Measurements from ENCODE around the gene TBL1X. TPM values are rescaled to one million over a fixed set of nuclear protein-coding genes. Genes with fewer than 3 reads are reported as not detected.

Gene TBL1X
- total RNA-seq, 6 experiments from 2014 or later, result 18.0 to 40.7 (median 20.8) TPM

DNA sequence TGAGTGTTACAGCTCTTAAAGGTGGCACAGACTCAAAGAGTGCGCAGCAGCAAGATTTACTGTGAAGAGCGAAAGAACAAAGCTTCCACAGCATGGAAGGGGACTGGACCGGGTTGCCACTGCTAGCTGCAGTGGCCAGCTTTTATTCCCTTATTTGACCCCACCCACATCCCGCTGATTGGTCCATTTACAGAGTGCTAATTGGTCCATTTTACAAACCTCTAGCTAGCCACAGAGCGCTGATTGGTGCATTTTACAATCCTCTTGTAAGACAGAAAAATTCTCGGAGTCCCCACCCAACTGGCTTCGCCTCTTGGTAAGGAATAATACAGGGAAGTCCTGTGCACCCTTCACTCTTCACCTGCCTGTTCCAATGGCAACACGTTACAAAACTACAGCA lies 319.5 kb downstream of the TBL1X start:
- ATAC-seq, result no peak
- H3K27ac ChIP-seq, result no peak overlapping the region
- H3K9me3 ChIP-seq, result no peaks in the 10 kb centered on the region
- no peak for DNase-seq
- peaks cover 0 to 11% (median 5%) of the 10 kb centered on the region in 4 donors for H3K4me1 ChIP-seq
- H3K27me3 ChIP-seq, result no peaks in the 10 kb centered on the region
- no peak overlapping the region for H3K4me3 ChIP-seq
- no peaks in the 10 kb centered on the region for H3K36me3 ChIP-seq
- intact Hi-C loops (cut with DNase I), result no loop called here
- TF ChIP-seq, protein P1, sequence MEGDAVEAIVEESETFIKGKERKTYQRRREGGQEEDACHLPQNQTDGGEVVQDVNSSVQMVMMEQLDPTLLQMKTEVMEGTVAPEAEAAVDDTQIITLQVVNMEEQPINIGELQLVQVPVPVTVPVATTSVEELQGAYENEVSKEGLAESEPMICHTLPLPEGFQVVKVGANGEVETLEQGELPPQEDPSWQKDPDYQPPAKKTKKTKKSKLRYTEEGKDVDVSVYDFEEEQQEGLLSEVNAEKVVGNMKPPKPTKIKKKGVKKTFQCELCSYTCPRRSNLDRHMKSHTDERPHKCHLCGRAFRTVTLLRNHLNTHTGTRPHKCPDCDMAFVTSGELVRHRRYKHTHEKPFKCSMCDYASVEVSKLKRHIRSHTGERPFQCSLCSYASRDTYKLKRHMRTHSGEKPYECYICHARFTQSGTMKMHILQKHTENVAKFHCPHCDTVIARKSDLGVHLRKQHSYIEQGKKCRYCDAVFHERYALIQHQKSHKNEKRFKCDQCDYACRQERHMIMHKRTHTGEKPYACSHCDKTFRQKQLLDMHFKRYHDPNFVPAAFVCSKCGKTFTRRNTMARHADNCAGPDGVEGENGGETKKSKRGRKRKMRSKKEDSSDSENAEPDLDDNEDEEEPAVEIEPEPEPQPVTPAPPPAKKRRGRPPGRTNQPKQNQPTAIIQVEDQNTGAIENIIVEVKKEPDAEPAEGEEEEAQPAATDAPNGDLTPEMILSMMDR (IDR thresholded peaks at IDR 0.05), result no peak
- TF ChIP-seq POLR2A (IDR thresholded peaks at IDR 0.05), result no peak
- WGBS (ENCODE audit: insufficient coverage, low coverage, low lambda C conversion rate, missing lambda C conversion rate), result 84% methylated on average over 4 of the region's 8 CpGs

DNA sequence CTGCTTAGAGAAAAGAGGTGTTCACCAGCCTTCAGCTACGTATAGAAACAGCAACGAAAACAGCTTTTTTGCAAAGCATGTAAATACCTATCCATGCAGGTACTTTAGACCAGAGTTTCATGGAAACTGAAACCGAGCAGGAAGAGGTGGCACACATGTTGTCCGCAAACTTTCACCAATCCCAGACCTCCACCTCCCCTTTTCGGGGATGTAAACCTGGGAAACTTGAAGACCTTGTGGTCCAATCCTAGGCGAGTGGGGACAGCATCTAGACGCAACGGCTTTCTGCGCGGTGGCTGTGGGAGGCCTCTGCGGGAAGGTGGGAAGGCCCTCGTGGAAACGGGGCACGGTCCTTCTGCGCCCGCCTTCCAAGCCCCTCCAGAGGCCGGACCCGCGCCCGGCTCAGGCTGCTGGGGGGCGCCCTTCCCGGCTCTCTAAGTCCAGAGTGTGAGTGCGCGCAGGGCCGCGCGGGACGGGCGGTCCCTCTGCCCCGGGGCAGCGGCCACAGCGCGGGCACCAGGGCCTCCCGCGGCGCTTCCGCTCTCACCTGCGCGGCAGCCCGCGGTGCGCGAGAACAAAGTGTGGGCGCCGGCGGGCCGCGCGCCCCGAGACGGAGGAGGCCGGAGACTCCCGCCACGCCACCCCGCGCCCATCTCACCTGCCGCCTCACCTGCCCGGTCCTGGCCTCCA lies 320.5 kb downstream of the TBL1X start:
- DNase-seq, result peak in 1 of 3 donors; percentile 44
- H3K4me1 ChIP-seq, result peaks cover 0 to 16% (median 7%) of the 10 kb centered on the region in 4 donors

GRCh38 chrX:9785944-9786797 lies 321.3 kb downstream of the TBL1X start, which contains the start of gene SHROOM2:
TSS of gene SHROOM2 (plus strand) at chrX:9786429. CDS start at chrX:9786546, 117 bp downstream.
- intact Hi-C loops (cut with DNase I), result no loop called here

More for the DNA sequence above, 320.5 kb downstream of the TBL1X start:
- TF ChIP-seq POLR2A (IDR thresholded peaks at IDR 0.05), result no peak
- TF ChIP-seq, protein P1 (IDR thresholded peaks at IDR 0.05), result no peak
- H3K27ac ChIP-seq, result no peak overlapping the region
- intact Hi-C loops (cut with DNase I), result no loop called here
- no peaks in the 10 kb centered on the region for H3K36me3 ChIP-seq
- peak in 3 of 4 donors; percentile 4 to 8 (median 4) for ATAC-seq
- no peaks in the 10 kb centered on the region for H3K27me3 ChIP-seq
- 25% methylated on average over 6 of the region's 58 CpGs for WGBS (ENCODE audit: insufficient coverage, low coverage, low lambda C conversion rate, missing lambda C conversion rate)
- H3K4me3 ChIP-seq, result peak overlapping the region; percentile 30 to 66 (median 50)
- H3K9me3 ChIP-seq, result no peaks in the 10 kb centered on the region

More at GRCh38 chrX:9785944-9786797, 321.3 kb downstream of the TBL1X start, which contains the start of gene SHROOM2:
- no peak for TF ChIP-seq POLR2A (IDR thresholded peaks at IDR 0.05)
- TF ChIP-seq, protein P1 (IDR thresholded peaks at IDR 0.05), result no peak
- WGBS (ENCODE audit: insufficient coverage, low coverage, low lambda C conversion rate, missing lambda C conversion rate), result no CpG with 5 or more reads among the region's 132 CpGs
- Histone ChIP-seq H3K27me3 (no peaks in the 10 kb centered on the region), H3K4me1 (peaks cover 0 to 16% (median 7%) of the 10 kb centered on the region in 4 donors), H3K4me3 (peak within 1 kb of the TSS; percentile 46 to 66 (median 50)), H3K9me3 (no peaks in the 10 kb centered on the region), H3K36me3 (no peaks in the 10 kb centered on the region), H3K27ac (peak within 1 kb of the TSS; percentile 62 to 76 (median 70))
- ATAC-seq, result peak; percentile 47 to 68 (median 60)
- DNase-seq, result peak; percentile 52 to 59 (median 52)
